GM18519 (cell line): ENCODE data around the gene EPB41.
"Not testable (repeated sequence)": the region's sequence is repeated elsewhere in the genome, so short reads cannot be mapped to it uniquely, and the experiment has no call there.

Experiments used
- ATAC-seq: cut with Tn5 transposase; IDR thresholded peaks from one replicate; pipeline ENCODE4 v1.9.1; 2021; ENCODE audit warnings: mild to moderate bottlenecking, moderate library complexity; ENCODE audit not compliant: unreplicated experiment, low FRiP score

Gene EPB41

DNA sequence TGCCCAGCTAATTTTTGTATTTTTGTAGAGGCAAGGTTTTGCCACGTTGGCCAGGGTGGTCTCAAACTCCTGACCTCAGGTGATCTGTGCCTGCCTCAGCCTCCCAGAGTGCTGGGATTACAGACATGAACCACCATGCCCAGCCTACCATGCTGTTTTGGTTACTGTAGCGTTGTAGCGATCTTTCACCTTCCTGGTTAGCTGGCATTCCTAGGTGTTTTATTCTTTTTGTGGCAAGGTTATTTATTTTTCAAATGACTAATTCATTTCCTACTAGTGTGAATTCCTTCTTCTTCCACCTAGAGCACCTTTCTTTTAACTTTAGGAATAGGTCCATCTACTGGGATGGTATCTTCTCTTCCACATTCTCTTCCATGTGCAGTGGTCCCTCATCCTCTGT, 180.1 kb downstream of the EPB41 start:
- ATAC-seq, result no peak

- no peak for ATAC-seq
These were observed 180.6 kb downstream of the EPB41 start for GRCh38 chr1:29094954-29095353.

DNA sequence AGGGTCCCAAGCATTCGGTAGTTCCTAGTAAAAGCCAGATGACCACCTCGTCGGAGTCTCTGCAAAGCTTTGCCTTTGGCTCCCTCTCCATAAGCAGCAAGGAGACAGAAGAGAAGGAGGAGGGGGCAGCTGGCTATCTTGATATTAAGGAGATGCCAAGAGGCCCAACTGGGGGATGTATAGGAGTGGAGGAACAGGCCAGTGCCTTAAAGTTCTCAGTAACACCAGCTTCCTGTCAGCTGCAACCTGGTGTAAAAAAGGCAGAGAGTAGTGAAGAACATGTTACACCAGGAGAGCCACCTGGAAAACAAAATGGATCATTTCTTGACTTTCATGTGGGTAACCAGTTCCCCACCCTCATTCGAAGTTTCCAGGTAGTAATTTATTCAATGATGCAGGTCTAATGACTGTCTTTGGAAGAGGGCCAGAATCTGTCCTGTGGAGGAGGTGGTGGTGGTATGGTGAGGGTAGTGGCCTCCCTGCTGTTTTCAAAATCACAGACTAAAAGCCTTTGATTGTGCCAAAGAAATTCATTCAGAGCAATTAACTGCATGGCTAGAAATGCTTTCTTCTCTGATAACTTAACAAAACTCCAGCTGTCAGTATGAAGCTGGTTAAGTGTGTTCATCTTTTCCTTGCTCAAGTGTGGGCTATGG, 182.0 kb downstream of the EPB41 start:
- no peak for ATAC-seq

DNA sequence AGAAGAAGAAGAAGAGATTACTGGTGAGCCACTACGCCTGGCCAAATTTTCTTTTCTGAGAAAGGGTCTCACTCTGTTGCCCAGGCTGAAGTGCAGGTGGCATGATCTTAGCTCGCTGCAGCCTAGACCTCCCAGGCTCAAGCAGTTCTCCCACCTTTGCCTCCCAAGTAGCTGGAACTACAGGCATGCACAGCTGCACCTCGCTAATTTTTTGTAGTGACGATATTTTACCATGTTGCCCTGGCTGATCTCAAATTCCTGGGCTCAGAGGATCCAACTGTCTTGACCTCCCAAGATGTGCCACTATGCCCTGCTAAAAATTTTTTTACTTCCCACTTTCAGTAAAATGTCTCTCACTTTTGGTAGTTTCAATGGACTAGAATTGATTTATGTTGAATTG, 184.9 kb downstream of the EPB41 start:
- ATAC-seq, result no peak

DNA sequence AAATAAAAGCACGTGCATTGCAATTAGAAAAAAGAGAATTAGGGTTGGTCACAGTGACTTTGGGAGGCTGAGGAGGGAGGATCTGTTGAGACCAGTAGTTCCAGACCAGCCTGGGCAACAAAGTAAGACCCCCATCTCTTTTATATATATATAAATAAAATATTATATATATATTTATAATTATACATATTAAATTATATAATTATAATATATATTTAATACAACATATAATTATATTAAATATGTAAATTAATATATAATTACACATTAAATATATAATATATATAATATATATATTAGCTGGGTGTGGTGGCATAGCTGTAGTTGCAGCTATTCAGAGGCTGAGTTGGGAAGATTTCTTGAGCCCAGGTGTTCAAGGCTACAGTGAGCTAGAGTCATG, 186.1 kb downstream of the EPB41 start:
- ATAC-seq, result no peak

DNA sequence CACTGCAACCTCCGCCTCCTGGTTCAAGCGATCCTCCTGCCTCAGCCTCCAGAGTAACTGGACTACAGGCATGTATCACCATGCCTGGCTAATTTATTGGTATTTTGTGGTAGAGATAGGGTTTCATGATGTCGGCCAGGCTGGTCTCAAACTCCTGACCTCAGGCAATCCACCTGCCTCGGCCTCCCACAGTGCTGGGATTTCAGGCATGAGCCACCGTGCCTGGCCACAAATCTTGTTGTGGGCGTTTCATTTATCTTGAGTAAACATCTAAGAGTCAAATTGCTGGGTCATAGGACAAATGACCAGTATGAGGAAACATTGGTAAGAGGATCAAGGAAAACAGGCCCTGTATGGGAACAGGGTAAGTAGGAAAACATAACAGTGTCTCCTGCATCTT, 191.5 kb downstream of the EPB41 start:
- ATAC-seq, result no peak

DNA sequence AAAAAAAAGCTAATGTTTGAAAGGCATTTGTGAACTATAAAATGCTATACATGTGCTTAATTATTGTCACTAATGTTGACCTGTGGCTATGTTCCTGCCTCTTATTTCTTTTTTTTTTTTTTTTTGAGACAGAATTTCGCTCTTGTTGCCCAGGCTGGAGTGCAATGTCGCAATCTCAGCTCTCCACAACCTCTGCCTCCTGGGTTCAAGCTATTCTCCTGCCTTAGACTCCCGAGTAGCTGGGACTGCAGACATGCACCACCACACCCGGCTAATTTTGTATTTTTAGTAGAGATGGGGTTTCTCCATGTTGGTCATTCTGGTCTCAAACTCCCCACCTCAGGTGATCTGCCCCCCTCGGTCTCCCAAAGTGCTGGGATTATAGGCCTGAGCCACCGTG, 193.7 kb downstream of the EPB41 start:
- ATAC-seq, result not testable (repeated sequence)

DNA sequence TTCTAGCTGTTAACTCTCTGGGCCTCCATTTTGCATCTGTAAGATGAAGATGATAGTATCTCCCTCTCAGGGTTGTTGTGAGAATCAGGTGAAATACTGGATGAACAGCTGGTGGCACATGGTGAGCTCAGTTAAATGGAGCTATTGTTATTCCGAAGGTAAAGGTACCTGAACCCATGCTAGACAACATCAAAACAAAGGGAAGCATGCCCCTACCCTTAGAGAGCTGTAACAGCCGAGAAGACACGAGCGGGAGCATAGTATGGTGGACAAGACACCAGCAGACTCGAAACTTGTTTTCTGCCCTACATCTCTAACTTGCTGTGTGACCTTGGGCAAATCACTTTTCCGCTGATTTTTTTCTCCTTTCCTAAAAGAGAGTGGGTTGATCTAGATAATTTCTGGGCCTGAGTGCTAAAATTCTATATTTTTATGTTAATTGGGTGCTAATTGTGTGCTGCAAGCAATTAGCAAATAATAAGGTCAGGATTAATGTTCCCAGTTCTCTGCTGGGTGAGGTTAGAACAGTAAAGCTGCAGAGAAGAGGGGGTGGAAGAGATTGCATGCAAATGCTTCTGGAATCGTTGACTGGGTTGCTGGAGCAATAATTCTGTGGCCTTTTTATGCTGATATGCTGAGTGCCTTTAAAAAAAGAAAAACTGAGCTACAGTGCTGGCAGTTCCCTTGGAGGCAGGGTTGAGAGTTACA, 198.5 kb downstream of the EPB41 start:
- no peak for ATAC-seq

GRCh38 chr1:29113413-29114117, 199.2 kb downstream of the EPB41 start:
- no peak for ATAC-seq

GRCh38 chr1:29114654-29115053, 200.3 kb downstream of the EPB41 start:
- no peak for ATAC-seq

DNA sequence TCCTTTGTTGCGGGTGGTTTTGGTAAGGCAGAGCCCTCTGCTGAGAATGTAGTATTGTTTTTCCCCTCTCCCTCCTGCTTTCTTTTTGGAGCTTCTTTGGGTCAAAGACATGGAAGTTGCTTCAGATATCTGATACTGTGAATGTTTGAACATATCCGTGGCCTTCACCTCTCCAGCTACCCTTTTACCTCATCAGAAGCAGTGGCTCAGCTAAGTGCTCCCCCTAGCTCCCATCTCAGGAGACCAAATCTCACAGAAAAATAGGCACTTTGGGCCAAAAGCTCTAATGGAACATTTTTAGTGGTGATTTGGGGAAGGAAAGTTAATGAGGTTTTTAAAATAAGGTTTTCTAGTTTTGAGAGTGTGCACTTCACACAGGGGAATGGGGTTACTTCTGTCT, 203.0 kb downstream of the EPB41 start:
- no peak for ATAC-seq

DNA sequence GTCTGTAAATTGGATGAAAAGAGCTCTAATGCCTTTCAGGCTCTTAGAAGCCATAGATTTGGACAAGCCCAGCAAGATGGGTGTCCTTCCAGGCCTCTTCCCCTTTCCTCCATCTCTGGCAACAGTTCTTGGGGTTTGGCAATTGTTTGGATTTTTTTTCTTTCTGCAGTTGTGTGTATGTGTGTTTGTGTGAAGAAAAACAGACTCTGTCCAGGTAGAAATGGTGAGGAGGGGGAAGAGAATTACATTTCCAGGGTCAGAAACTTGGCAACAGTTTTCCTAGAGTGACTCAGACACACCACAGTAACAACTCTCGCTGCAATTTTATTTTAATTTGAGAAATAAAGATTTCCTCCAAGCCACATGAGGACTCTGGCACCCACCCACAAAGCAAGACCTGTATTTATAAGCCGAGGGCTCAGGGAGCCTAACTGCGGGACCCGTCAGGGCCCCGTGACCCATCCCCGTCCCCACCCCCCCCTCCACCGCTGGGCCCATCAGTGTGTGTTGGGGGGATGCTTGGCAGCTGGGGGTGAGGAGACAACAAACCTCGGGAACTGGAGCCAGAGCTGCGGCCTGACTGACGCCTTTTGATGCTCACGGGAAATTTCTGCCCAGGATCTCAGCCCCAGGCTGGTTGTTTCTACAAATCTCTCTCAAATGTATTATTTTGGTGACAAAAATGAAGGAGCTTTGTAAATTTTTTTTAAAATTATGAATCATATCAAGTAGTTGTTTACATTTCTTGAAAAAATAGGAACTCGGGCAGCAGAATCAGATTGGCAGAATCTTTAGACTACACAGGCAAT, 205.0 kb downstream of the EPB41 start:
- ATAC-seq, result no peak

DNA sequence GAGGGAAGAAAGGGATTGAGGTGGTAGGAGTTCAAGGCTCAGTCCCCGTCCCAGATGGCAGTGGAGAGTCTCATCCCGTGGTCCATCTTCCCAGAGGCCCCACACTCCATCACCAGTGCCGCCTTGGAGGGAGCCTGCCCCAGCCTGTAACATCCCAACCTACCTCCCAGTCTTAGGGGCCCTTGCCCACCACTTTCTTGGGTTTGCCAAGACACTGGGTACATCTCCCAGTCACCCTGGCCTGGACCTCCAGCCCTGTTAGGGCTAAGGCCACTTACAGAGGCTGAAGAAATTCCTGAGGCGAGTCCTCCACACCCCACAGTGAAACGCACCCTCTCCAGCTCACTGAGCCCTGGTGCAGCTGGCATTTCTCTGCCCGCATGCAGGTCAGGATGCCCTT, 206.0 kb downstream of the EPB41 start:
- ATAC-seq, result no peak

DNA sequence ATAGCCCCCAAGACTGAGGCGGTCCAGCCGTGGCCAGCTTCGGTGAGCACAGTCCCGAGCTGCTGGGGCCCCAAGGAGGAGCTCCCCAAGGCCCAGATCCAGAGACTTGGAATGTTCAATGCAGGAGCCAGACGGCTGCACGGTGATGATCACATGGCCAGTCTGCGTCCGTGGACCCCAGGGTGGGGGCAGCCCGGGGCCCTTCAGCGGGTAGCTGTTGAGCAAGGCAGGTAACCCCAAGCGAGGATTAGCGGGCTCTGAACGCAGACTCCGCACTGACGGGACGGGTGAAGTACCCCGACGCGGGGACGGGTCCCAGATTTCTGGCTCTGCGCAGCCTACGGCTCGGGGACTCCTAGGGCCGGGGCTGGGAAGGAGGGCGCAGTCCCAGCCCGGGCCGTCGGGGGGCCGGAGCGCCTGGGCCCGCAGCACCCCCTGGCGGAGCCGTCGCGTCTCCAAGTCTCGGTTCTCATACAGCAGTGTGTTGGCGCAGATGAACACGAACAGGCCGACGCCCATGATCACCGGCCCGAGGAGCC, 206.6 kb downstream of the EPB41 start:
- ATAC-seq, result no peak

DNA sequence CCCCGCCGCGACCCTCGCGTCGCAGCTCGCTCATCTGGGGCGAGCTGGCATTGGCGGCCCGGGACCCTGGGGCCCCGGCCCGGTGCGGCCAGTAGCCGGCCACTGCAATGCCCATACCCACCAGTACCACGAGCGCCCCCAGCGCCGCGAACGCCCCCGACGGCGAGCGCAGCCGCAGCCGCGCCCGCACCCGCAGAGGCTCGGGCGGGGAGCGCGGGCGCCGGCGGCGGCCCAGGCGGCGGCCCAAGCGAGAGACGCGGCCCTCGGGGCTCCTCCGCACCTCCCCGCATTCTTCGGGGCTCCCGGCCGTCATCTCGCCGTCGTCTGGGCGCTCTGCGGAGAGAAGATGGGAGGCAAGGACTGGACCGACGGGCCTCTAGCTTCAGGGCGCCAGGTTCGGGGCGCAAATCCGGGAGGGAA, 207.2 kb downstream of the EPB41 start:
- no peak for ATAC-seq

DNA sequence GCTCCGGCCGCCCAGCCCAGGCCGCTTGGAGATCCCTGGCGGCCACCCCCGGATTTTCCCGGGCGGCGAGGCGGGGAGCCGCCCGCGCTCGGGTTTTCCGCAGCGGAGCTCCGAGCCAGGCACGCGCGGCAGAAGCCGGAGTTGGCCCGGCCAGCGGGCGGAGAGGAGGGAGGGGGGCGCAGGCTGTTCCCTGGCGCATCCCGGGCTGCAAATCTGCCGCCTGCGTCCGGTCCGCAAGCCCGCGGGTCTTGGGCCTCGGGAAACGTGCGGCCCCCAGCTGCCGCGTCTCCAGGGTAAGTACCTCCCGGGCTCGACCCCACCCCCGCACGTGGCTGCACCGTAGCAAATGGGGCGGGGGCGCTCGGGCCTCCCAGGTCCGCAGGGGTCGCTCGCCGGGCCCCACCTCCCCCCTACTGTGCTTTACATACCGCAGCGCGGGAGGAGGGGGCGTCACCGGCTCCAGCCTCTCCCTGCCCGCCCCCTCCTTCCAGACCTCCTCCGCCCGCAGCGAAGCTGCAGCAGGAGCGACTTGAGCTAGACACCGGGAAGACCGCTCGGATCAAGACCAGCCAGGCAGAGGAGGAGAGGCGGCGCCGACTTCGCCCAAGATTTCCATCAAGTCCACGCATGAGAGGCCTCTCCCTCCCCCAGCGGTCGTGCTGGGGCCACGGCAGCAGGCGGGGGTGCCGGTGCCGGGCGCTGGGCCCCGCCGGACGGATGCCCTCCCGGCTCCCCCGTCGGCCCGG, 207.7 kb downstream of the EPB41 start:
- no peak for ATAC-seq

DNA sequence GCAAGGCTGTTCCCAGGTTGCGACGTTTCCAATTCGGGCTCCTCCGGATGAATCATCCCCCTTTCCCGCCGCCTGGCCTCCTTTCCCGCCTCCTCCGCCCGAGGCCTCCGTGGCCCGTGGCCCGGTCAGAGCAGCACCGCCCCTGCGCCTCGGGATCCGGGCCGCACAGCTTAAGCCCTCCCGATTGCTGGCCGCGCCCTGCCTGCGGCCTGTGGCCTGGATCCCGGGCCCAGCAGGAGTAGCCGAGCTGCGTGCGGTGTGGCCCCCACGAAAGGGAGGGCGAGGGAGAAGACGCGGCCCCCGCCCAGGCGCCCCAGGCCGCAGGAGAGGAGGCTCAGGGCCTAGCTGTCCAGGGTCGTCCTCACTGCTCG, 208.3 kb downstream of the EPB41 start:
- no peak for ATAC-seq

GRCh38 chr1:29123053-29123886, 208.9 kb downstream of the EPB41 start:
- ATAC-seq, result no peak

GRCh38 chr1:29123887-29124365, 209.6 kb downstream of the EPB41 start, which contains the start of gene TMEM200B:
Gene TMEM200B, minus strand, starts transcription at chr1:29123903. Its CDS starts 2,075 bp downstream, at chr1:29121828.
- no peak for ATAC-seq
